GM23338 (cell line): ENCODE data around the gene C11orf16. TPM values are rescaled to one million over a fixed set of nuclear protein-coding genes. Genes with fewer than 3 reads are reported as not detected.
A peak's percentile ranks its signal among the peaks of the same experiment; 100 is the strongest.

Experiments
- ATAC-seq: fragments of 200-7000 bp; cut with Tn5 transposase; 3 replicates; pipeline ENCODE4 v1.9.1; 2020
- DNase-seq: peaks from one replicate; pipeline ENCODE4 v3.0.0-alpha.2; 2015; ENCODE audit warnings: low spot score
- H2AFZ ChIP-seq: fragments of 200-600 bp; sonication (generic); 2 replicates; pipeline ENCODE4 v1.8.0; 2016; ENCODE audit warnings: antibody characterized with exemption, mild to moderate bottlenecking, moderate library complexity
- H3F3A ChIP-seq: fragments of 200-600 bp; sonication (generic); replicated peaks from 2 replicates; pipeline ENCODE4 v1.8.0; 2017; ENCODE audit warnings: antibody characterized with exemption, mixed run types, low read depth
- H3K27ac ChIP-seq: fragments of 200-600 bp; sonication (generic); 2 replicates; pipeline ENCODE4 v1.6.1; 2016; ENCODE audit warnings: low read depth
- H3K27me3 ChIP-seq: fragments of 200-600 bp; sonication (generic); 2 replicates; pipeline ENCODE4 v1.8.0; 2016; ENCODE audit warnings: mild to moderate bottlenecking, mixed run types, moderate library complexity; ENCODE audit not compliant: insufficient read depth
- H3K36me3 ChIP-seq: fragments of 200-600 bp; sonication (generic); 2 replicates; pipeline ENCODE4 v1.8.0; 2016; ENCODE audit warnings: mild to moderate bottlenecking; ENCODE audit not compliant: insufficient read depth
- H3K4me1 ChIP-seq: fragments of 200-600 bp; sonication (generic); 2 replicates; pipeline ENCODE4 v1.8.0; 2016; ENCODE audit warnings: mild to moderate bottlenecking, moderate library complexity; ENCODE audit not compliant: insufficient read depth
- H3K4me2 ChIP-seq: fragments of 200-600 bp; sonication (generic); 2 replicates; pipeline ENCODE4 v1.7.1; 2017; ENCODE audit warnings: mixed run types
- H3K4me3 ChIP-seq: fragments of 200-600 bp; sonication (generic); 2 replicates; pipeline ENCODE4 v1.6.1; 2016; ENCODE audit warnings: mixed run types
- H3K79me2 ChIP-seq: fragments of 200-600 bp; sonication (generic); replicated peaks from 2 replicates; pipeline ENCODE4 v1.8.0; 2017; ENCODE audit warnings: mild to moderate bottlenecking; ENCODE audit not compliant: insufficient read depth
- H3K9me2 ChIP-seq: fragments of 200-600 bp; sonication (generic); 2 replicates; pipeline ENCODE4 v1.8.0; 2017; ENCODE audit not compliant: insufficient read depth
- H4K20me1 ChIP-seq: fragments of 200-600 bp; sonication (generic); replicated peaks from 2 replicates; pipeline ENCODE4 v1.8.0; 2017; ENCODE audit warnings: mild to moderate bottlenecking; ENCODE audit not compliant: insufficient read depth
- H3K27ac Mint-ChIP-seq: 2 replicates; pipeline ENCODE4 v1.8.0; 2020; ENCODE audit warnings: inconsistent platforms, mild to moderate bottlenecking, moderate library complexity, mixed read lengths
- H3K27me3 Mint-ChIP-seq: 3 replicates; pipeline ENCODE4 v1.8.0; 2022; ENCODE audit warnings: low read depth, mild to moderate bottlenecking, moderate library complexity, mixed read lengths, inconsistent platforms; ENCODE audit not compliant: insufficient read depth, poor library complexity
- H3K36me3 Mint-ChIP-seq: 3 replicates; pipeline ENCODE4 v1.8.0; 2021; ENCODE audit warnings: low read depth, mild to moderate bottlenecking, inconsistent platforms, moderate library complexity, mixed read lengths
- H3K4me1 Mint-ChIP-seq: 3 replicates; pipeline ENCODE4 v1.8.0; 2020; ENCODE audit warnings: mild to moderate bottlenecking, inconsistent platforms, mixed read lengths
- H3K4me3 Mint-ChIP-seq: 3 replicates; pipeline ENCODE4 v1.8.0; 2021; ENCODE audit warnings: moderate library complexity, mild to moderate bottlenecking, inconsistent platforms, mixed read lengths
- H3K9me3 Mint-ChIP-seq: 3 replicates; pipeline ENCODE4 v1.8.0; 2020; ENCODE audit warnings: moderate library complexity, mild to moderate bottlenecking, inconsistent platforms, mixed read lengths
- CREB1 ChIP-seq: fragments of 250-450 bp; sonication (Bioruptor Pico); IDR thresholded peaks from 2 replicates; pipeline ENCODE4 v1.5.0; 2020; ENCODE audit warnings: low read depth, mild to moderate bottlenecking, moderate library complexity
- EZH2 ChIP-seq: fragments of 200-600 bp; sonication (generic); IDR thresholded peaks from one replicate; pipeline ENCODE4 v1.8.0; 2017; ENCODE audit warnings: antibody characterized with exemption, mild to moderate bottlenecking, low read depth; ENCODE audit not compliant: unreplicated experiment
- EZH2phosphoT487 ChIP-seq: fragments of 200-600 bp; sonication (generic); IDR thresholded peaks from one replicate; pipeline ENCODE4 v1.8.1; 2018; ENCODE audit warnings: antibody characterized with exemption; ENCODE audit not compliant: unreplicated experiment
- JUNB ChIP-seq: IDR thresholded peaks from one replicate; pipeline ENCODE4 v1.6.1; 2016; ENCODE audit warnings: antibody characterized with exemption; ENCODE audit not compliant: unreplicated experiment
- NANOG ChIP-seq: IDR thresholded peaks from 2 replicates; pipeline ENCODE4 v1.6.1; 2016; ENCODE audit warnings: antibody characterized with exemption, borderline replicate concordance
- POLR2AphosphoS5 ChIP-seq: IDR thresholded peaks from 2 replicates; pipeline ENCODE4 v1.6.1; 2016; ENCODE audit warnings: antibody characterized with exemption, low read depth
- STAT1 ChIP-seq: IDR thresholded peaks from one replicate; pipeline ENCODE4 v1.6.1; 2016; ENCODE audit warnings: antibody characterized with exemption; ENCODE audit not compliant: unreplicated experiment
- ZNF114 ChIP-seq: fragments of 250-450 bp; sonication (Bioruptor Pico); IDR thresholded peaks from 2 replicates; pipeline ENCODE4 v1.5.0; 2020; ENCODE audit warnings: mild to moderate bottlenecking, moderate library complexity
- ZNF331 ChIP-seq: fragments of 250-450 bp; sonication (Bioruptor Pico); IDR thresholded peaks from 2 replicates; pipeline ENCODE4 v1.5.0; 2020; ENCODE audit warnings: low read depth, mild to moderate bottlenecking, moderate library complexity
- ZNF462 ChIP-seq: fragments of 250-450 bp; sonication (Bioruptor Pico); IDR thresholded peaks from 2 replicates; pipeline ENCODE4 v1.5.0; 2020; ENCODE audit warnings: mild to moderate bottlenecking, moderate library complexity
- polyA plus RNA-seq: library from polyadenylated mRNA; unstranded; fragments of >200 nt; fragmentation: Nextera tagmentation; extraction: Ambion mirVana; gene quantifications from 2 replicates; pipeline ENCODE4 v1.2.1, GENCODE V29; 2016
- total RNA-seq: library from RNA; depleted of rRNA; stranded (reverse); fragments of >200 nt; shearing (Covaris generic); gene quantifications from 2 replicates; pipeline ENCODE4 v1.2.3, GENCODE V29; 2014

C11orf16 gene
- total and polyA plus RNA-seq, 2 experiments from 2014 or later: not detected

DNA sequence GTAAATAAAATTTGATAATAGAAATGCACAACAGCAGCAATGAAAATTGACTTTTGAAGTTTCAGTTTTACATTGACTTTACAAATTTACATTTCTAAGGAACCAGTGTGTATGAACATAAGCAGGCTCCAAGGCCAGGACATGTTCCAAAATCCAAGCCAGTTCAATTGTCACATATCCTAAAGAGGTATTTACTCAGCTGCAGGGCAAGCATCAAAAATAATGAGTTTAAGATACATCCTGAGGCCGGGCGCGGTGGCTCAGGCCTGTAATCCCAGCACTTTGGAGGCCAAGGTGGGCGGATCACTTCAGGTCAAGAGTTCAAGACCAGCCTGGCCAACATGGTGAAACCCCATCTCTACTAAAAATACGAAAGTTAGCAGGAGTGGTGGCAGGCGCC, 60.8 kb downstream of the C11orf16 start (continued):
- TF ChIP-seq ZNF462 (CRISPR knock-in tag) (no peak), ZNF331 (CRISPR knock-in tag) (no peak), POLR2AphosphoS5 (no peak), ZNF114 (CRISPR knock-in tag) (no peak), STAT1 (no peak), JUNB (no peak), NANOG (no peak), EZH2phosphoT487 (no peak), EZH2 (no peak)

DNA sequence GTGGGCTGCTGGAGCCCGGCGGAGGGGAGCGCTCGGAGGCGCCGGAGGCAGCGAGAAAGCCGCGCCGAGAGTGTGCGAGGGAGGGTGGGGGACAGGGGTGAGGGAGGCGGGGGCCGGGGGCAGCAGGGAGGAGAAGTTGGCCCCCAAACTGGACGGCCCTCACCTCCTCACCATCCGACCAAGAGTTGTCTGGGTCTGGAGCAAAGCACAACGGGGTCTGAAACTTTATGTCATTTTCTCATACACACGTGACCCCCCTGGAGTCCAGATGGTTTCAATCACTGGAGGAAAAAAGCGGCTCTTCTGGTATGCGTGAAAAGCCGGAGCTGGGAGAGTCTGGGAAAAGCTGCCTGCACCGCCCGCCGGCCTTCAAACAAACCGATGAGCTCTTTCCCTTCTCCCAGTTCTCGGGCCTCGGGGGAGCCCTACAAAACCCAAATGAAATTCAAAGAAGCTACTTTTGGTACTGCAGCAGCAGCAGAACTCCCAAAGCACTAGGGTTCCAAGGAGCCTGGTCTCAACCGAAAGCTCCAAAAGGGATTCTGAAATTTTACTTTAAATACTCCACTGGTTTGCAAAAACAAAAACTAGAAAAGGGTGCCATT, 61.5 kb downstream of the C11orf16 start:
- ATAC-seq: peak; percentile 60
- Histone ChIP-seq H3F3A (peaks cover 6% of the 10 kb centered on the region; the same call in 1 of the 2 replicates), H3K4me1 (peaks cover 9% of the 10 kb centered on the region), H3K36me3 (no peaks in the 10 kb centered on the region), H4K20me1 (no peaks in the 10 kb centered on the region), H3K27me3 (0 out of 2 replicates have a peak, but pooled peaks cover 5% of the 10 kb centered on the region), H3K79me2 (no peaks in the 10 kb centered on the region; the same call in 1 of the 2 replicates), H3K9me2 (no peaks in the 10 kb centered on the region), H3K4me2 (peak overlapping the region; percentile 80), H3K27ac (no peak overlapping the region), H2AFZ (peak overlapping the region; percentile 58), H3K4me3 (peak overlapping the region; percentile 59)
- H3K9me3 Mint-ChIP-seq: no peaks in the 10 kb centered on the region
- TF ChIP-seq JUNB (no peak), EZH2phosphoT487 (no peak), STAT1 (no peak), CREB1 (no peak)
- H3K4me1 Mint-ChIP-seq: peaks cover 11% of the 10 kb centered on the region
- H3K27ac Mint-ChIP-seq: no peak overlapping the region
- no peaks in the 10 kb centered on the region for H3K36me3 Mint-ChIP-seq
- DNase-seq: peak; percentile 84
- H3K4me3 Mint-ChIP-seq: peak overlapping the region; percentile 77
- H3K27me3 Mint-ChIP-seq: peaks cover 10% of the 10 kb centered on the region
